Posterior vena cava (tissue), 2 donors: ENCODE measurements around the gene PRCC. TPM values are rescaled to one million over a fixed set of nuclear protein-coding genes. Genes with fewer than 3 reads are reported as not detected.

Experiments used
- DNase-seq: peaks from one replicate; pipeline ENCODE4 v3.0.0-alpha.2; 2020; ENCODE audit warnings: low spot score
- intact Hi-C, 2 donors: fragments of 100-400 bp; cut with DNase I; formaldehyde crosslinking; loops; one replicate each; pipeline versions ENCODE4 v1.14.1 to v1.14.2; 2022 to 2023
- total RNA-seq, 2 donors: library from RNA; stranded (reverse); fragmentation: NEBNext Ultra II Directional; extraction: Animal tissue kit (Norgen Biotek cat#: 25700); gene quantifications; one replicate each; pipeline ENCODE4 v1.2.1, GENCODE V29; 2021
- donor health status: DM: yes; HTN: yes; CAD: no.
- donor health status: DM: yes; HTN: yes; CAD: no.

PRCC gene
- total RNA-seq, 2 donors from 2014 or later: 44.3 to 48.6 TPM

DNA sequence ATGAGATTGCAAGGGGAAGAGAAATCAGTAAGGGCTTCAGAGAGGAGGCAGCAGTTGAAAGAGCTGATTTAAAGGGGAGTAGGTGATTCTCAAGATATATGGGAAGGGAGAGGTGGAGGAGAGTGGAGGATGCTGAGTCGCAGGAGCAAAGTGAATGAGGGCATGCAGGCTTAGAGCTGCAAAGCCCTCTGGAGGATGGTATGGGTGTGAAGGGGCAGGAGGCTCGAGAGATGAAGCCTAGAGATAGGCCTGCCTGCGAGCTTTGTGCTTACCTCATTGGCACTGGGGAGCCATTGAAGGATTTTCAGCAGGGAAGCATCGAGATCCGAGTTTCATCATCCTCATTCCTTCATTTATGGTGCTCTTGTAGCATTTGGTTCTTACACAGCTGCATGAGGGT is 65.1 kb downstream of the PRCC start:
- peak; percentile 3 for DNase-seq
- intact Hi-C loops: no loop called here

DNA sequence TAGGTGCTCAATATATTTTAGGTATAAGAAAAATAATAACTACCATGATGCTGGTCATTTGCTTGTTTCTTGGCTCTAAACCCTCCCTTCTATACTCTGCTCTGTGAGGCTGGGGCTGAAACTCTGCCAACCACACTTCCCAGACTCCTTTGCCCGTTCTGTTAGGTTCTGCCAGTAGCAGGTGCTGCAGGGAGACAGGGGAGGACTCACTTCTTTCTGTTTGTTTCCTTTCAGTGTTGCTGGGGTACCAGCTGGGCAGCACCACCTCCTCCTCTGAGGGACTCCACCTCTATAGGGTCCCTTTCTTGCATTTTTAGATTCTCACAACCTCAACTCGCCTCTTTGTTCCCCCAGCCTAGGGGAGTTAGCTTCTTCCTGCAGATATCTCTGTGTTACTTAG is 66.3 kb downstream of the PRCC start:
- intact Hi-C loops: no loop called here
- DNase-seq: peak; percentile 5

DNA sequence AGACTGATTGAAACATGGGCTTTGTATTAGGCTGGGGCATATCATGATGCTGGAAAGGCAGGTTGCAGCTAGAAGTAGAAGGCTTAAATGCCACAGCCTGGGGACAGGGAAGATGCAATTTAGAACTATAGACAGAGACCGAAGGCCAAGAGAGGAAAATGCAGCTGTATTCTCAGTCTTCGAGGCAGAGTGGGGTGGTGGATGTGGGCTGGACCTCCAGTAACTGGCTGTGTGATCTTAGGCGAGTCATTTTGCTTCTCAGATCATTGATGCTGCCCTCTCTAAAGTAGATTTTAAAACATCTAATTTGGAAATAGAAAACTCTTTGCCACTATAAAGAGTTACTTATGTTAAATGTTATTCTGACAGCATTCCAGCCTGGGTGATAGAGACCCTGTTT is 67.0 kb downstream of the PRCC start:
- DNase-seq: no peak
- intact Hi-C loops: no loop called here

DNA sequence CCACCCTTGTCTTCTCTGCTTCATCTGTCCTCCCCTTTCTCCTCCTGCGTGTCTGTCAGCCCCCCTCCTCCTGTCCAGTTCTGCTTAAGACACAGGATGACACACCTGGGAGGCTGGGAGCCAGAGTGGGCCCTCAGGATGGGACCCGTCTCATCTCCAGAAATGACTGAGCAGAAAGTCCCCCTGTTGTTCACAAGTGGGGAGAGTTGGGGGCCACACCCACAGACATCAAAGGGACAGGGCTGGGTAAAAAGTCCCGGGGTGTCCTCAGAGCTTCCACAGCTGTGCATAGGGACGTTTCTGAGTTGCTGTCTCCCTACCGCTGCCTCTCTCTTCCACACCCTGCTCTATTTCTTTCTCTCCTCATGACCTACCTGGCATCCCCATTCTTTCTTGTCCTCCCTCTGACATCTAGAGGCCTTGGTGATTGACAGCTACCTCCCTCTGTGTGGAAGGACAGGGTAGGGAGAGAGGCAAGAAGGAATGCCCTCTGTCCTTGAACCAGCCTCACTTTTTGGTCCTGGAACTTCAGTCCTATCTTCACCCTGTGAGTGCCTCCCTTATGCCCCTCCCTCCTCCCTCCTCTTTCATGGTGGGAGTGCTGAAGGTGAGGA is 68.8 kb downstream of the PRCC start:
- peak; percentile 45 for DNase-seq
- intact Hi-C loops: no loop called here

DNA sequence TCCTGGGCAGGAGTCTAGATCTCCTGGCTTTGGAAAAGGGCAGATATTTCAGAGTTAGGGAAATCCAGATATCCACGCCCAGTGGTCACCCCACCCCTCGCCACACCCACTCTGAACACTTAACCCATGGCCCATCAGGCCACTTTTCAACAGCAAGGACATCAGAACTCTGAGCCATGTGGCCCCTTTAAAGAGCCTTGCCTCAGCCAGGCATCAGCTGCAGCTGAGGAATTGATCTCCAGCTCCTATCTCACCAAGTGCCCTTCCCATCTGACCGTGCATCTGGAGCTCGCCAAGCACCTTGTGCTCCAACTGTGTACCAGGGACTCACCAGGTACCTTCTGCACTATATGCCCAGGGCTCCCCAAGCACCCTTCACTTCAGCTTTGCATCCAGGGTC is 69.6 kb downstream of the PRCC start:
- intact Hi-C loops: no loop called here
- DNase-seq: peak; percentile 68

DNA sequence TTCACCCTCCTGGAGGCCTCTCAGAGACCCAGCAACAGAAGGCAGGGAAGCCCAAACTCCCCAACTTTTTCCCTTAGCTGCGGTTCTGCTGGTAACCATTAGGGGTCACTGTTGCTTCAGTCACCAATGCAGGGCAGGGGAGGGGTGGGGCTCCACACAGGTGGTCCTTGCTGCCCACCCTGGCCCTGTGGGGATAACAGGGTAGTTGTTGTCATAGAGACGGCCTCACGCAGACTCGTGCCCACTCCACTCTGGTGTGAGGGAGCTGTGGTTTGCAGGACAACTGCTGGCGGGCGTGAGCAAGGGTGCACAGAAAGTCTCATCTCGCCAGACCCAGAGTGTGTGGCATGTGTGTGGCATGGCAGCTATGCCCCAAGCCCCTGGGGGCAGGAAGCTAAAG is 71.6 kb downstream of the PRCC start:
- DNase-seq: peak; percentile 64
- intact Hi-C loops: no loop called here

DNA sequence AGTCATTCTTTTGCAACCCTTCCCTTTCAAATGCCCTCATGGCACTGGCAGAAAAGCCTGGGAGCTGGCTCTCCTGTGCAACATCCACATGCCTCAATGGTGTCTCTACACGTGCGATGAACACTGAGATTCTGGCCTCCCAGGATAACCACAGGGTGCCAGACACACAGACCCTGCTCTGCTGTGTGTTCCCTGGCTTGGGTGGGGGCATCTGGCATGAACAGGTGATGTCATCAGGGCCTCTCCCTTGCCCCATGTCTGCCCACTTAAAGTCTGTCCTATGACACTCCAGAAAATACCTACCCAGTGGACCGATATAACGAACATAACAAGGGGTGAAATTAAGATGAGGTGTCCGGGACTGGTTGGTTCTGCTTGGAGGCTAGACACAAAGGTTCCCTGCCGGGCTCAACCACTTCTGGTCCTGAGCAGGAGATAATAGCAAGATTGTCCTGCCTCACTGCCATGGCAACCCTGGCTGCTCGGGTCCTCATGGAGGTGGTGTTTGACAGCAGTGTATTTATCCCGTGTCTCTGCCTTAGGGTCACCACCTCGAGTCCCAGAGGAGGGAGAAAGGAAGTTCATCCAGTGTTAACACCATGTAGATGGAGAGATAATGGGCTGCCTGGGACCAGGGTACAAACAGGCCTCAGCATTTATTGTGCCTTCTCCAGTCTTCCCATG is 72.2 kb downstream of the PRCC start:
- intact Hi-C loops: no loop called here
- peak; percentile 64 for DNase-seq

DNA sequence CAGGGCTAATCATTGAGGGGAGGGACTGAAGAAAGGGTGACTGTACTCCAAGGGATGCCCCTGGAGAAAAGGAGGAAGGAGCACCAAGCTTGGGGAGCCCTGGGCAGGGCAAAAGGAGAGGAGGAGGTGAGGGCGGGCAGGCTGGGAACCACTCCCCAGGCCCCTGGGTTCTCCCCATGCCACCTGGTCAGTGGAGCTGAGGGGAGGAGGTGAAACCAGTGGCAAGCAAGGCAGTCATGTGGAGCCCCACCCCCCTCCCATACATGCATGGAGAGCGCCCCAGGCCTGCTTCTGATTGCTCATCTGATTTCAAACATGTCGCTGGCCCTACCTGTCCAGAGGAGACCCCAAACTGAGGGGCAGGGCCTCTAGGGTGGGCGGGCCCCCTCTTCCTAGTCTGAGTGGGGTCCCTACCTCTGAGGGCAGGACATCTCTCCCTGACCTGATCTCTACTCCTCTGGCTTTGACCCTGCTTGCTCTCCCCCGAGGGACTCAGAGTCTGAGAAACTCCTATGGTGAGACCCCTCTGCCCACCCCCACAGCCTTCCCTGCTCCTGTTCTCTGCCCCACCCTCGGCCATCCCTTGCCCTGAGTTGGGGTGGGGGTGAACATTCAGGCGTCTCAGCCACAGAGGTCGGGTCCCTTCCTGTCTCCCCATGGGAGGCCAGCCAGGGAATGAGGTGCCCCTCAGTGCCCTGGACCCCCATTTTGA is 73.0 kb downstream of the PRCC start:
- peak; percentile 26 for DNase-seq
- intact Hi-C loops: no loop called here

DNA sequence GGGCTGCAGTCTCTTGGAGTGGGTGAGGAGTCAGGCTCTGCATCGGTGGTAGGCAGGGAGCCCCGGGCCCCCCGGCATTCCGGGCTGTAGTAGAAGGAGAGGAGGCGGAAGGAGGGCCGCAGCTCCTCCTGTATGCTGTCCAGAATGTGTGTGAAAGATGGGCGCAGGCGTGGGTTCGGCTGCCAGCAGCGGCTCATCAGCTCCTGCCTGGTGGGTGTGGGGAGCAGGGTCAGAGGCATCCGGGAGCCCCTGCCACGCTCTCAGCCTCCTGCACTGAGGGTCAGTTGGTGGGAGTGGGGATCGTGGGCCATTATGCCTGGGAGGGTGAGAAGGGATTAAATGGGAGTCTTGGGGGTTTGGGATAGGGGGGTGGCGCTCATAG is 73.6 kb downstream of the PRCC start:
- peak; percentile 45 for DNase-seq
- intact Hi-C loops: no loop called here

DNA sequence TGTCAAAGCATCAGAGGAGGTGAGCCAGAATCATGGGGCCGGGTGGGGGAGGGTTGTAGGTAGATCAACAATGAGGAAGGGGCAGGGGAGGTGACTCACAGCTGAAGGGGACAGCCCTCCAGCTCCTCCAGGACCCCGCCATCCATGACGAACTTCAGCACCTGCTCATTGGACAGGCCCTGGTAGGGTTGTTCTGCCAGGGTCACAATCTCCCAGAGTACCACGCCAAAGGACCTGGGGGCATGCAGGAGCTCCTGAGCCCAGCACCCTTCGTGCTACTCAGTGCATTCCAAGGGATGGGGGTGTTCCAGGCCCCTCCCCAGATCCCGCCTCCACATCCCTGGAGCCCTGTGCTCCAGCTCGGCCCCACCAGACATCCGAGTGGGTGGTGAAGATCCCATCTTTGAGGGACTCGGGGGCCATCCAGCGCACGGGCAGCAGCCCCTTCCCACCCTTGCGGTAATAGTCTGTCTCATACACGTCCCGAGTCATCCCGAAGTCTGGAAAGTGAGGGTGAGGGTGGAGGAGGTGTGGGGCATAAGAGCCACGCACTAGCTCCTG is 74.0 kb downstream of the PRCC start:
- intact Hi-C loops: no loop called here
- DNase-seq: peak; percentile 62

DNA sequence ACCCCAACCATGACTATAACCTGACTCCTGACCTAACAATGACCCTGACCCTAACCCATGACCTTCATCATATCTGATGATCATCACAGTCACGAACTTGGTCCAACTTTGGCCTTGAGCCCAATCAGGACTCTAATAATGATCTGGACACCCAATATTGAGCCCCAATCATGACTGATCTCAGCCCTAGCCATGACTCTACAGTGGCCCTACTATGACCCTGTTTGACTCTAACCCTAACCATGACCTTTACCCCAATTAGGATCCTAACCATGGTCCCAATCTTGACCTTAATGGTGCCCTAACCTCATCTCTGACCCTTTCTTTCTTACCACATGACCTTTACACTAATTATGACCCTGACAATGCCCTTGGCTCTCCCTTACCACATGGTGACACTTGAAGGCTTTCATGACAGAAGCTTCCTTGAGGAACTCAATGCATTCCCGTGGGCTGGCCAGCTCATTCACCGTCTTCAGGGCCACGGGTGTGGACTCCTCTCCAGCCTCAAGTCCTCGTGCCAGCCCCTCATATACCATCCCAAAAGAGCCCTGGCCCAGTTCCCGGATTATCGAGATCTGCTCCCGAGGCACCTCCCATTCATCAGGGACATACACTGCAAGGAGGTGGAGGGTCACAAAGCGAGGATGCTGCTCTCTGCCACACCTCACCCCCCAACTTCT is 75.4 kb downstream of the PRCC start:
- peak; percentile 50 for DNase-seq
- intact Hi-C loops: no loop called here

DNA sequence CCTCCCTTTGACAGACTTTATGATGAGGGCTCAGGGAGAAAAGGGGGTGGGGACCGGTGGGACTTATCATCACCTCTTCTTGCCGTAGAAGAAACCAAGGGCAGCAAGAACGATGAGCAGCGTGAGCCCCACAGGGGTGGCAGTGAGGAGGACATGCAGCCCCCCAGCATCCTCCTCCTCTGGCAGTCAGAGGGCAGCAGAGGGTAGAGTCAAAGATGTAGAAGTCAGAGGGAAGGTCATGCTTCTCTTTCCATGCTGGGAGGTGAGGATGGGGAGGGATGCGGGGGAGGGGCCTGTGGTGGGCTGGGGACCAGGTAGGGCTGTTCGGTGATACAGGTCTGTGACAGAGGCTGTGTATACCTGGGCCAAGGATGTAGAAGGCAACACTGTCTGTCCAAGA is 76.8 kb downstream of the PRCC start:
- intact Hi-C loops: no loop called here
- no peak for DNase-seq

DNA sequence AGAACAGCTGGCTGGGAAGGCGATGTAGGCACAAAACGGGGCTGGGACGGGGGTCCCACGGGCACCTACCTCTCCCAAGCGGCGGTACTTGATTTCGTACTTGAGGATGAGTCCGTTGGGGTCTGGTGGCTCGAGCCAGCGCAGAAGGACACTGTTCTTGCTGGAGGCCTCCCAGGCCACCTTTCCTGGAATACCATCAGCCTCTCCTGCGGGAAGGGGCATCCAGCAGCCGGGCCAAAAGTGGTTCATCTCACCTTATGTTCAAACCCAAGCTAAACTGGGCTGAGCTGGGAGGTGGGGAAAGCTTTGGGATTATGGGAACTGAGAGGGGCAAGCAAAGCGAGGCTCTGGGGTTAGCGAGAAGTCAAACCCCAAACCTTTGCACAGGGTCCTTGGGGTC is 77.3 kb downstream of the PRCC start:
- intact Hi-C loops: no loop called here
- DNase-seq: no peak

DNA sequence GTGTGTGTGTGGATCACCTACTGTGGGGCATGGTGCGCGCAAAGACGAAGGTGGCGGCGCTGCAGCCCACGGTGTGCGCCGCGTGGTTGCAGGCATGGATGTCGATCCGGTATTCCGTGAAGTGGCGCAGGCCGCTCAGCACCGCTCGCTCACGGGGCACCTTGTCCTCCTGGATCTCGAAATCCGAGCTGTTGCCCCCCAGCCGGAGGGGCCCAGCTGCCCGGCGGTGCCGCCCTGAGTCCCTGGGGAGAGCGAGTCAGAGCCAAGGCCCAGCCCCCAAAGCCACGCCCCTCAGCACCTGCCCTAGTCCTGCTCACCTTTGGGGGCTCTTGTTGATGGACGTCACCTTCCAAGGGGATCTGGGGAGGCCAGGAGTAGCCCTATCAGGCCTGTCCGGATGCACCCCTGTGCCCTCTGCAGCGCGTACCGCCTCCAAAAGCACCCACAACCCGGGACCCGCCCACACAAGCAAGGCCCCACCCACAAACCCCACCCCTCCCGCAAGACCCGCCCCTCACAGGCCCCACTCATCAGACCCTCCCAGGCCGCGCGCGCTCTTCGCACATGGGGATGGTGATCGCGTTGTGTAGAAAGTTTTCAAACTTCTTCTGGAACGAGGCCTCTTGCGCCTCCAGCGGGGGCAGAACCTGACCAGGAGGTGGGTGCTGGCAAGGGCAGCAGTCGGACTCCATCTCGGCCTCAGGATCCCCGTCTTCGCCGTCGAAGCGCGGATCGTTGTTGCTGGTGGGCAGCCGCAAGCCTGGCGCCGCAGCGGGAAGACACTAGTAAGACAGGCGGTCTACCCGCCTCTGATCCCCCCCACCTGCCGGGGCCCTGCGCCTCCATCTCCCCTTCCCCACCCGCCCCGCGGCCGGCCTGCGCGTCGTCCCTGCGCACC is 78.0 kb downstream of the PRCC start:
- intact Hi-C loops: no loop called here
- DNase-seq: no peak

DNA sequence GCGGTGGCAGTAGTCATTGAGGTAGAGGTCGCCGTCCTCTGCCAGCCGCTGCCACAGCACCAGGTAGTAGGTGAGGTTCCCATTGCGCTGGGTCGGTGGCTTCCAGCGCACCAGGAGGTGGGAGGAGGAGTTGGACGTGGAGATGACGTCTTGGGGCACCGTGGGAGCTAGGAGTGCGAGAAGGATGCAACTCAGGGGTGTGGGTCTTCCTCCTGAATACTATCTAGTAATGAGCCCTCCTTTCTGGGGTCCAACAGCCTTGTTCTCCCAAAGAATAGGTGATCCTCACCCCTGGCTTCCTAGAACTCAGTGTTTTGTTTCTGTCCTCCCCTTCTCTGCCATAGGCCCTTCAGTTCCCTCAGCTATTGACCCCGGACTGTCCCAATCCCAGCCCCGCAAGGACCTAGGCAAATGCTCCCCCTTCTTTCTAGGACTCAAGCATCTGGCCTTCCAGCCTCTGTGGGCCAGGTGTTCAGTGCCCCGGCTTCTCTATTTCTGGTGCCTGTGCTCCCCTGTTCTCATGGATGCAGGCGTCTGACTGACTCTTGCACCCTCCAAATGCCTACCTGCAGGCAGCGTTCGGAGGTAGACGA is 78.7 kb downstream of the PRCC start:
- DNase-seq: no peak
- intact Hi-C loops: no loop called here

DNA sequence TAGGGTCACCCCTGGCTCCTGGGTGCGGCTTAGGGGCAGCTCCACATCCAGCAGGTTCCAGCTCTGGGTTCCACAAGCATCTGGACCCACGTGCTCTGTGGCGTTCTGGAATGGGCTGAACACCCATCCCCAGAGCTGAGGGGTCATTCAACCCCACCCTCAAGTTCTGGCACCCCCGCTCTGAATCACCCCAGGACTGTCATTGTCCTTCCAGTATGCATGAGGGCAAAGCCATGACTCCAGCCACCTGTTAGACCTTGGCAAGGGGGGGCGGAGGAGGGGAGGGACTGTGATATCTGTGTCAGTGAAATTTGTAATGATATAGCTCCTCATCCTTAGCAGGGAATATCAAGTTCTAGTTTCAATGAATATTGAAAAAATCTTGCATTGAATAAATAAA is 79.3 kb downstream of the PRCC start:
- intact Hi-C loops: no loop called here
- DNase-seq: no peak

DNA sequence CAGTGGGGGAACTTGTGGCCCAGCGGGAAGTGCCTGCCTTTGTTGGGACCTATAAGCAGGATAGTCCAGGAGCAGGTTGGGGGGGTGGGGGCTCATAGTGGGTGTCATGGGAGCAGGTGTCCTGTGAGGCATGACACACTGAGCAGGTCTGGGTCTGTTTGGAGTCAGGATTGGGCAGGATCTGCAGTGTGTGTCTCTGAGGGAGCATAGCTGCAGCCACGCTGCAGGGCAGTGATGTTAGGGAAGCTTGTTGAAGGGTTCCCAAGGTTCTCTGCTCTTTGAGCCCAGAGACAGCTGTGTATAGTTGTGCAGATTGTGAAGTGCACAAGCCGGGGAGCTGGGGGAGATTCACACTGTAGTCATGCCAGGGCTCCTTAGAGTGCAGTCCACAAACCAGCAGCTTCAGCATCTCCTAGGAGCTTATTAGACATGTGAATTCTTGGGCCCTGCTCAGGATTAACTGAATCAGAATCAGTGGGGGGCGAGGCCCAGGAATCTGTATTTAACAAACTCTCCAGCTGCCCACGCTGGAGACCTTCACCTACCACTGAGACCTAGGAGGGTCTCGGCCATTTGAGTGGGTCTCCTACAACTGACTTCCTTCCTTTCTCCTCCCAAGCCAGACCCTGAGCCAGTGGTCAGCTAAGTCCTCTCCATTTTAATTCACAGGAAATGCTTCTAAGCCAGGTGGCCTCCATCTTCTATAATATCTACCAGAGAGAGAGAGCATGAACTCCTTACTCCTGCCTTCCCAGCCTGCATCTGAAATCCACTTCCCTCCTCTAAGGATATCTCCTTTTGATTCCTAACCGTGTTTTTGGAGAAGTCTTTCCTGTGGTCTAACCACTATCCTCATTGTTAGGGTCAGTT is 80.5 kb downstream of the PRCC start:
- intact Hi-C loops: no loop called here
- DNase-seq: no peak
